Skeletal muscle tissue (tissue), 4 donors: ENCODE measurements around the gene TEKT1. TPM values are rescaled to one million over a fixed set of nuclear protein-coding genes. Genes with fewer than 3 reads are reported as not detected.
"Not testable (repeated sequence)": the region's sequence is repeated elsewhere in the genome, so short reads cannot be mapped to it uniquely, and the experiment has no call there.

ENCODE experiments used
- H3K27ac ChIP-seq: one replicate; pipeline ENCODE4 v1.7.0; 2013; ENCODE audit warnings: mild to moderate bottlenecking, low read depth, low read length, inconsistent platforms
- H3K27me3 ChIP-seq, 3 donors: one replicate each; pipeline ENCODE4 v1.7.0; 2013; ENCODE audit warnings: low read length in 3 of 3; ENCODE audit not compliant: control insufficient read depth in 3 of 3, insufficient read depth in 3 of 3
- H3K36me3 ChIP-seq, 3 donors: one replicate each; pipeline ENCODE4 v1.7.0; 2013; ENCODE audit warnings: low read length in 3 of 3; ENCODE audit not compliant: control insufficient read depth in 3 of 3, insufficient read depth in 3 of 3
- H3K4me1 ChIP-seq, 3 donors: one replicate each; pipeline ENCODE4 v1.7.0; 2013; ENCODE audit warnings: low read length in 3 of 3, mild to moderate bottlenecking in 3 of 3; ENCODE audit not compliant: control insufficient read depth in 3 of 3, insufficient read depth in 3 of 3
- H3K4me3 ChIP-seq, 3 donors: one replicate each; pipeline ENCODE4 v1.7.0; 2013; ENCODE audit warnings: low read length in 3 of 3
- H3K9ac ChIP-seq, 3 donors: one replicate each; pipeline ENCODE4 v1.7.0; 2013; ENCODE audit warnings: low read length in 3 of 3, mild to moderate bottlenecking in 3 of 3, moderate library complexity in 2 of 3, low read depth in 1 of 3
- H3K9me3 ChIP-seq, 3 donors: one replicate each; pipeline ENCODE4 v1.7.0; 2013; ENCODE audit warnings: low read length in 3 of 3; ENCODE audit not compliant: control insufficient read depth in 3 of 3
- total RNA-seq: library from RNA; depleted of rRNA; stranded (reverse); fragments of >200 nt; gene quantifications from one replicate; pipeline ENCODE4 v1.2.3, GENCODE V29; 2014
- donor health status: Osteomylitis.

The TEKT1 gene
- total RNA-seq = not detected

- Histone ChIP-seq H3K36me3 (no peaks in the 10 kb centered on the region), H3K27me3 (peaks cover 27 to 36% (median 32%) of the 10 kb centered on the region in 3 donors), H3K27ac (no peak within 1 kb of the TSS), H3K9me3 (no peaks in the 10 kb centered on the region), H3K4me3 (peak within 1 kb of the TSS; percentile 13 to 37 (median 33)), H3K9ac (no peak within 1 kb of the TSS), H3K4me1 (peaks cover 0 to 4% (median 2%) of the 10 kb centered on the region in 3 donors)
Observed at GRCh38 chr17:6831661-6832263, at the start of gene TEKT1. TSS of gene TEKT1 (minus strand) at chr17:6831729. CDS start at chr17:6830376, 1,353 bp downstream.

DNA sequence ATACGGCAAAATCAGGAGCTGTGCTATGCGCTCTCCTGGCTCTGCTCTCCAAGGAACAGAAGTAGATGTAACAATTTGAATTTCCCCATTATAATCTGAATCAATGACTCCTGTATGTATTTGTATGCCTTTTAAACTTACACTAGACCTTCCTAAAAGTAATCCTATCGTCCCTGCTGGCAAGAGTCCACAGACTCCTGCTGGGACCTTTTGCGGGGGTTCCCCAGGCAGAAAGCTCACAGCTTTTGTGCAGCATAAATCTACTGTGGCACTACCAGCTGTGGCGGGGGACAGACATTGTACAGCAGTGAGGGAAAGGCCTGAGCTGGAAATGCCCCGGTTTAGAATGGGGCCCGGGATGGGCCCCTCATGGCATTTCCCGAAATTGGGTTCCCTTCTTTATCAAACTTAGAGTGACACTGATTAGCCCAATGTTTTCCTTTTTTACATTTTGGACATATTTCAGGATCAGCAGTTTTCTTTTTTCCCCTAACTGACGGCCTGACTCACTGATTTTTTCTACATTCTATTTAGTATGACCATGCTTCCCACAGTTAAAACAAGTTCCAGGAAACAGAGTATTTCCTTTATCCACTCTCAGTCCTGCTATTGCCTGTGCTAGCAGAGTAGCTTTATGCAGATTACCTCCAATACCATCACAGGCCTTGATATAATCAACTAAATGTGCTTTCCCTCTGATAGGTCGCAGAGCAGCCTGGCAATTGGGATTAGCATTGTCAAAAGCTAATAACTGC lies 47.9 kb upstream of the TEKT1 start:
- H3K9ac ChIP-seq, H3K27ac ChIP-seq, H3K36me3 ChIP-seq, H3K4me1 ChIP-seq, H3K27me3 ChIP-seq, H3K4me3 ChIP-seq, H3K9me3 ChIP-seq: not testable (repeated sequence)

DNA sequence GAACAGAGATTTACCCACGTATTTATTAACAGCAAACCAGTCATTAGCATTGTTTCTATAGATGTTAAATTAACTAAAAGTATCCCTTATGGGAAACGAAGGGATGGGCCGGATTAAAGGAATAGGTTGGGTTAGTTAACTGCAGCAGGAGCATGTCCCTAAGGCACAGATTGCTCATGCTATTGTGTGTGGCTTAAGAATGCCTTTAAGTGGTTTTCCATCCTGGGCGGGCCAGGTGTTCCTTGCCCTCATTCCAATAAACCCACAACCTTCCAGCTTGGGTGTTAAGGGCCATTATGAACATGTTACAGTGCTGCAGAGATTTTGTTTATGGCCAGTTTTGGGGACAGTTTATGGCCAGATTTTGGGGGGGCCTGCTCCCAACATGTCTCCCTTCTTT lies 43.7 kb upstream of the TEKT1 start:
- not testable (repeated sequence) for H3K4me3 ChIP-seq, H3K27me3 ChIP-seq, H3K4me1 ChIP-seq, H3K27ac ChIP-seq, H3K36me3 ChIP-seq, H3K9me3 ChIP-seq, H3K9ac ChIP-seq

DNA sequence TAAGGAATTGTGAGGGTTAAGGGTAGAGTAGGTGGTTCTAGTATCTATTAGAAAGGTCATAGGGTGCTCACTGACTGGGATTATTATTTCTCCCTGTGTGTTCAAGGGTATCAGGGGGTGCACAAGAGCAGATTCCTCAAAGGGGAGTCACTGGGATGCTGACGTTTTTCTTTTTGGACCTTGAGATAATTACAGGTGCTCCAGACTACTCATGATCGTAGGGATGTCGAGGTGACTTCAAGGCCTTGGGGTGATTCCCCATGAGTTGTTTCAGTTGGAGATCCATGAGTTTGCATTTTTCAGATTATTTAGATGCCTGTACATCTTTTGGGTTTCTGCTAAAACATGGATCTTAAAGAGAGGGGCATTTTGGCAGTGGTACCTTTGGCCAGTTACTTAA lies 41.4 kb upstream of the TEKT1 start:
- no peak overlapping the region for H3K27ac ChIP-seq
- H3K9me3 ChIP-seq = no peaks in the 10 kb centered on the region
- no peaks in the 10 kb centered on the region for H3K36me3 ChIP-seq
- peaks cover 0 to 2% (median 2%) of the 10 kb centered on the region in 3 donors for H3K27me3 ChIP-seq
- no peaks in the 10 kb centered on the region for H3K4me1 ChIP-seq
- no peak overlapping the region for H3K9ac ChIP-seq
- no peak overlapping the region for H3K4me3 ChIP-seq

DNA sequence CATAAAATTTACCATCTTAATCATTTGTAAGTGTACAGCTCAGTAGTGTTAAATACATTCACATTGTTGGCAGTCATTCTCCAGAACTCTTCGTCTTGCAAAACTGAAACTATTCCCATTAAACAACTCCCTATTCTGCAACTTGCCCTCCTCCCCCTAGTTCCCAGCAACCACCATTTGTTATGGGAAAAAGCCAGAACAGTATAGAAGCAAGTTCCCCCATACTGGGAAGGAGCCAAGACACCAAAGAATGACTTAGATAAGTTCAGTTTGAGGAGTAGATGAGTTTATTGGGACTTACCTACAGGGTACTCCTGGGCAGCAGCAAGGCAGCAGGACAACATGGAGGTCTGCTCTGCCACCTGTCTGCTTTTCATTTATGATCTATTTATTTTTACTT lies 39.3 kb upstream of the TEKT1 start:
- Histone ChIP-seq H3K4me3 (no peak overlapping the region), H3K9ac (no peak overlapping the region), H3K27me3 (peaks cover 2 to 7% (median 5%) of the 10 kb centered on the region in 3 donors), H3K9me3 (no peaks in the 10 kb centered on the region), H3K36me3 (no peaks in the 10 kb centered on the region), H3K4me1 (no peaks in the 10 kb centered on the region), H3K27ac (no peak overlapping the region)

DNA sequence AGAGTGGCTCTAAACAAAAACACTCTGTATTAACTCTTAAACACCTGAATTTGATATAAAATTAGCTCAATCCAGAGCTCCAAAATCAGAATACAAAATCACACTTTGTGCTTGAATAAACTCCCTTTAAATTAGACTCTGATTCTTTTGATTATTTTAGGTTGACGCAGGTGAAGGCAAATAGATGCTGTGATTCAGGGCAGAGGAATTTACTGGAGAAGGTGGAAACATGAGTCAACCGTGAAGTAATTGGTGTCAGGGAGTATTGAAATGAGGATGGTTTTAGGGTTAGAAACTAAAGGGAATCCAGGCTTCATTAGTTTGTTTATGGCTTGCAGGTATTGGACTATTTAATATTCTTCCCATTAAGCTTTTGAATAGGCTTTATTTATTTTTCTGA lies 37.1 kb upstream of the TEKT1 start:
- H3K27me3 ChIP-seq = peaks cover 2 to 8% (median 5%) of the 10 kb centered on the region in 3 donors
- H3K9ac ChIP-seq = no peak overlapping the region
- no peaks in the 10 kb centered on the region for H3K9me3 ChIP-seq
- H3K4me1 ChIP-seq = no peaks in the 10 kb centered on the region
- H3K27ac ChIP-seq = no peak overlapping the region
- no peaks in the 10 kb centered on the region for H3K36me3 ChIP-seq
- H3K4me3 ChIP-seq = no peak overlapping the region

- no peak overlapping the region for H3K27ac ChIP-seq
- H3K36me3 ChIP-seq = no peaks in the 10 kb centered on the region
- H3K4me1 ChIP-seq = no peaks in the 10 kb centered on the region
- H3K27me3 ChIP-seq = peaks cover 7 to 13% (median 7%) of the 10 kb centered on the region in 3 donors
- H3K9ac ChIP-seq = no peak overlapping the region
- no peak overlapping the region for H3K4me3 ChIP-seq
- no peaks in the 10 kb centered on the region for H3K9me3 ChIP-seq
Observed at GRCh38 chr17:6867849-6868248, 36.3 kb upstream of the TEKT1 start.

GRCh38 chr17:6862825-6863224 lies 31.3 kb upstream of the TEKT1 start:
- no peaks in the 10 kb centered on the region for H3K36me3 ChIP-seq
- no peak overlapping the region for H3K9ac ChIP-seq
- H3K9me3 ChIP-seq = no peaks in the 10 kb centered on the region
- H3K27ac ChIP-seq = no peak overlapping the region
- peaks cover 9 to 15% (median 10%) of the 10 kb centered on the region in 3 donors for H3K27me3 ChIP-seq
- peaks cover 0 to 4% (median 0%) of the 10 kb centered on the region in 3 donors for H3K4me1 ChIP-seq
- H3K4me3 ChIP-seq = no peak overlapping the region

- H3K36me3 ChIP-seq = no peaks in the 10 kb centered on the region
- H3K4me3 ChIP-seq = no peak overlapping the region
- H3K27ac ChIP-seq = no peak overlapping the region
- no peaks in the 10 kb centered on the region for H3K9me3 ChIP-seq
- H3K9ac ChIP-seq = no peak overlapping the region
- H3K27me3 ChIP-seq = peaks cover 4 to 15% (median 10%) of the 10 kb centered on the region in 3 donors
- H3K4me1 ChIP-seq = peaks cover 0 to 4% (median 0%) of the 10 kb centered on the region in 3 donors
Observed at GRCh38 chr17:6862122-6862521, 30.6 kb upstream of the TEKT1 start.

GRCh38 chr17:6857904-6858303 lies 26.4 kb upstream of the TEKT1 start:
- no peak overlapping the region for H3K4me3 ChIP-seq
- peaks cover 3 to 22% (median 16%) of the 10 kb centered on the region in 3 donors for H3K27me3 ChIP-seq
- H3K27ac ChIP-seq = no peak overlapping the region
- H3K4me1 ChIP-seq = peaks cover 0 to 4% (median 0%) of the 10 kb centered on the region in 3 donors
- H3K36me3 ChIP-seq = no peaks in the 10 kb centered on the region
- no peak overlapping the region for H3K9ac ChIP-seq
- H3K9me3 ChIP-seq = no peaks in the 10 kb centered on the region
